ENCODE data around the gene PTPN21.

Gene PTPN21

GRCh38 chr14:88518592-88519512 is 36.0 kb downstream of the PTPN21 start:
- Histone ChIP-seq H2AFZ (ENCODE audit: low read depth) (no peak overlapping the region), H3K4me1 (ENCODE audit: low read depth, poor library complexity, severe bottlenecking) (no peaks in the 10 kb centered on the region)
- no peak for TF ChIP-seq CTCF (conservative IDR thresholded peaks at IDR 0.05; ENCODE audit: low read depth, low read length)

GRCh38 chr14:88516861-88517357 is 37.9 kb downstream of the PTPN21 start:
- Histone ChIP-seq H3K36me3 (ENCODE audit: insufficient read depth) (no peaks in the 10 kb centered on the region), H3K4me3 (IDR thresholded peaks at IDR 0.05; ENCODE audit: insufficient read depth, low read depth, low read length) (no peak overlapping the region), H3K4me1 (ENCODE audit: low read depth, poor library complexity, severe bottlenecking) (no peaks in the 10 kb centered on the region), H2AFZ (ENCODE audit: low read depth) (no peak overlapping the region), H3K9ac (no peak overlapping the region), H3K4me2 (no peak overlapping the region), H3K79me2 (ENCODE audit: insufficient read depth, low read depth) (no peaks in the 10 kb centered on the region), H4K20me1 (ENCODE audit: insufficient read depth) (no peaks in the 10 kb centered on the region), H3K27ac (no peak overlapping the region), H3K27me3 (ENCODE audit: insufficient read depth, low read depth) (no peaks in the 10 kb centered on the region)
- no peak for TF ChIP-seq CTCF (conservative IDR thresholded peaks at IDR 0.05; ENCODE audit: low read depth, low read length)

More at GRCh38 chr14:88518592-88519512, 36.0 kb downstream of the PTPN21 start:
- Histone ChIP-seq H3K79me2 (ENCODE audit: insufficient read depth, low read depth) (no peaks in the 10 kb centered on the region), H3K9ac (no peak overlapping the region), H3K4me2 (no peak overlapping the region), H4K20me1 (ENCODE audit: insufficient read depth) (no peaks in the 10 kb centered on the region), H3K4me3 (IDR thresholded peaks at IDR 0.05; ENCODE audit: insufficient read depth, low read depth, low read length) (no peak overlapping the region), H3K27ac (no peak overlapping the region), H3K27me3 (ENCODE audit: insufficient read depth, low read depth) (no peaks in the 10 kb centered on the region), H3K36me3 (ENCODE audit: insufficient read depth) (no peaks in the 10 kb centered on the region)

GRCh38 chr14:88515499-88516221 is 39.1 kb downstream of the PTPN21 start:
- TF ChIP-seq CTCF (conservative IDR thresholded peaks at IDR 0.05; ENCODE audit: low read depth, low read length), result no peak
- Histone ChIP-seq H4K20me1 (ENCODE audit: insufficient read depth) (no peaks in the 10 kb centered on the region), H3K4me3 (IDR thresholded peaks at IDR 0.05; ENCODE audit: insufficient read depth, low read depth, low read length) (no peak overlapping the region), H3K4me1 (ENCODE audit: low read depth, poor library complexity, severe bottlenecking) (no peaks in the 10 kb centered on the region), H3K79me2 (ENCODE audit: insufficient read depth, low read depth) (no peaks in the 10 kb centered on the region), H3K27me3 (ENCODE audit: insufficient read depth, low read depth) (no peaks in the 10 kb centered on the region), H3K4me2 (no peak overlapping the region), H3K9ac (no peak overlapping the region), H2AFZ (ENCODE audit: low read depth) (no peak overlapping the region), H3K36me3 (ENCODE audit: insufficient read depth) (no peaks in the 10 kb centered on the region), H3K27ac (no peak overlapping the region)

- no peaks in the 10 kb centered on the region for H4K20me1 ChIP-seq (ENCODE audit: insufficient read depth)
- TF ChIP-seq CTCF (conservative IDR thresholded peaks at IDR 0.05; ENCODE audit: low read depth, low read length), result no peak
- H3K4me3 ChIP-seq (IDR thresholded peaks at IDR 0.05; ENCODE audit: insufficient read depth, low read depth, low read length), result no peak overlapping the region
- H3K27me3 ChIP-seq (ENCODE audit: insufficient read depth, low read depth), result no peaks in the 10 kb centered on the region
- H3K4me1 ChIP-seq (ENCODE audit: low read depth, poor library complexity, severe bottlenecking), result no peaks in the 10 kb centered on the region
- H3K79me2 ChIP-seq (ENCODE audit: insufficient read depth, low read depth), result no peaks in the 10 kb centered on the region
- H3K36me3 ChIP-seq (ENCODE audit: insufficient read depth), result no peaks in the 10 kb centered on the region
- H2AFZ ChIP-seq (ENCODE audit: low read depth), result no peak overlapping the region
- H3K4me2 ChIP-seq, result no peak overlapping the region
- no peak overlapping the region for H3K9ac ChIP-seq
- no peak overlapping the region for H3K27ac ChIP-seq
Observed at GRCh38 chr14:88507208-88507607, 47.6 kb downstream of the PTPN21 start.
